ENCODE results near the gene EPAS1. TPM values are rescaled to one million over a fixed set of nuclear protein-coding genes. Genes with fewer than 3 reads are reported as not detected.

The EPAS1 gene
- total and polyA plus RNA-seq, 2 of the 13 experiments (the other 11 are each of a cell fraction or from before 2014, with no cell fraction given), result 47.1 to 182 TPM

DNA sequence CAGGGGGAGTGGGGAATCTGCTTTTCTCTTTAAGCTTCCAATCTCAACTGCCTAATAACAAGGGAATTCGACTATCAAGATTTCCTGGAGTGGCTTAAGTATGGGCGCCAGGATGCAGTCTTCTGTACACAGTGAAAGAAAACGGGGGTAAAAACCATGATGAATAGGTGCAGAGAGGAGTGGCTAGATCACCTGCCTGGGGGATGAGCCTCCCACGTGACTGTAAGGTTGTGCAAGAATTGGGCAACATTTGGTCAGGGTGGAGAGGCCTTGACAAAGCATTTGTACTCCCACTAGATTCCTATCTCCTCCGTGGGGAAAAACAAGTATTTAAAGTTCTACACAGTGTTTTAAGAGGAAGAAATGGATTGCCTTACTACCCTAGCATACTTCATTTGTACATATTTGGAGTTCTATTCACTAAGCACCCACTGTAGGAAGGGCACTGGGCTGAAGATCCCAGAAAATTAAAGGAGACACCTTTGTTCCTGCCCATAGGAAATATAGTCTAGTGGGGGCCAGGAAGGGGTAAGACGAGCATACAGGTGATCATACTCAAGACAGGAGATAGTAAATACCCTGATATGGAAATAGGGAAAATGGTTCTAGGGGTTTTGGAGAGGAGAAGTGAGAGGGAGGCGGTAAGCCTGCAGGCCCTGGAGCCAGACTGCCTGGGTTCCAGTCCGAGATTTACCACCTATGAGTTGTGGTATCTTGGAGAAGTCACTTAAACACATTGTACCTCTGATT, 29.2 kb downstream of the EPAS1 start (continued):
- peak; percentile 74; the same call in 1 of the 2 replicates for TF ChIP-seq KAT7 (CRISPR knock-in tag; IDR thresholded peaks at IDR 0.05; ENCODE audit: borderline replicate concordance)
- TF ChIP-seq ZNF570 (CRISPR knock-in tag; IDR thresholded peaks at IDR 0.05; ENCODE audit: borderline replicate concordance), result no peak
- 0 out of 2 replicates have a peak, but pooled peaks have one; percentile 23 for TF ChIP-seq TAF1 (CRISPR knock-in tag; IDR thresholded peaks at IDR 0.05)
- TF ChIP-seq NFATC3 (CRISPR knock-in tag; IDR thresholded peaks at IDR 0.05), result no peak
- TF ChIP-seq, protein P1, sequence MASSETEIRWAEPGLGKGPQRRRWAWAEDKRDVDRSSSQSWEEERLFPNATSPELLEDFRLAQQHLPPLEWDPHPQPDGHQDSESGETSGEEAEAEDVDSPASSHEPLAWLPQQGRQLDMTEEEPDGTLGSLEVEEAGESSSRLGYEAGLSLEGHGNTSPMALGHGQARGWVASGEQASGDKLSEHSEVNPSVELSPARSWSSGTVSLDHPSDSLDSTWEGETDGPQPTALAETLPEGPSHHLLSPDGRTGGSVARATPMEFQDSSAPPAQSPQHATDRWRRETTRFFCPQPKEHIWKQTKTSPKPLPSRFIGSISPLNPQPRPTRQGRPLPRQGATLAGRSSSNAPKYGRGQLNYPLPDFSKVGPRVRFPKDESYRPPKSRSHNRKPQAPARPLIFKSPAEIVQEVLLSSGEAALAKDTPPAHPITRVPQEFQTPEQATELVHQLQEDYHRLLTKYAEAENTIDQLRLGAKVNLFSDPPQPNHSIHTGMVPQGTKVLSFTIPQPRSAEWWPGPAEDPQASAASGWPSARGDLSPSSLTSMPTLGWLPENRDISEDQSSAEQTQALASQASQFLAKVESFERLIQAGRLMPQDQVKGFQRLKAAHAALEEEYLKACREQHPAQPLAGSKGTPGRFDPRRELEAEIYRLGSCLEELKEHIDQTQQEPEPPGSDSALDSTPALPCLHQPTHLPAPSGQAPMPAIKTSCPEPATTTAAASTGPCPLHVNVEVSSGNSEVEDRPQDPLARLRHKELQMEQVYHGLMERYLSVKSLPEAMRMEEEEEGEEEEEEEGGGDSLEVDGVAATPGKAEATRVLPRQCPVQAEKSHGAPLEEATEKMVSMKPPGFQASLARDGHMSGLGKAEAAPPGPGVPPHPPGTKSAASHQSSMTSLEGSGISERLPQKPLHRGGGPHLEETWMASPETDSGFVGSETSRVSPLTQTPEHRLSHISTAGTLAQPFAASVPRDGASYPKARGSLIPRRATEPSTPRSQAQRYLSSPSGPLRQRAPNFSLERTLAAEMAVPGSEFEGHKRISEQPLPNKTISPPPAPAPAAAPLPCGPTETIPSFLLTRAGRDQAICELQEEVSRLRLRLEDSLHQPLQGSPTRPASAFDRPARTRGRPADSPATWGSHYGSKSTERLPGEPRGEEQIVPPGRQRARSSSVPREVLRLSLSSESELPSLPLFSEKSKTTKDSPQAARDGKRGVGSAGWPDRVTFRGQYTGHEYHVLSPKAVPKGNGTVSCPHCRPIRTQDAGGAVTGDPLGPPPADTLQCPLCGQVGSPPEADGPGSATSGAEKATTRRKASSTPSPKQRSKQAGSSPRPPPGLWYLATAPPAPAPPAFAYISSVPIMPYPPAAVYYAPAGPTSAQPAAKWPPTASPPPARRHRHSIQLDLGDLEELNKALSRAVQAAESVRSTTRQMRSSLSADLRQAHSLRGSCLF (CRISPR knock-in tag; IDR thresholded peaks at IDR 0.05; ENCODE audit: borderline replicate concordance), result no peak
- peak; percentile 94 for TF ChIP-seq BHLHE40 (IDR thresholded peaks at IDR 0.05; ENCODE audit: low read length)
- TF ChIP-seq, protein P2, sequence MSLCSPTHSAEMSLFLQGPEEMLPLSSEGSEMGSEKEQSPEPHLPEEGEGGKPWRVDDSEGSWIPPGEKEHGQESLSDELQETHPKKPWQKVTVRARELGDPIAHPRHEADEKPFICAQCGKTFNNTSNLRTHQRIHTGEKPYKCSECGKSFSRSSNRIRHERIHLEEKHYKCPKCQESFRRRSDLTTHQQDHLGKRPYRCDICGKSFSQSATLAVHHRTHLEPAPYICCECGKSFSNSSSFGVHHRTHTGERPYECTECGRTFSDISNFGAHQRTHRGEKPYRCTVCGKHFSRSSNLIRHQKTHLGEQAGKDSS (CRISPR knock-in tag; IDR thresholded peaks at IDR 0.05; ENCODE audit: borderline replicate concordance, low read depth), result peak; percentile 63; the same call in 1 of the 2 replicates
- TF ChIP-seq, protein P3, sequence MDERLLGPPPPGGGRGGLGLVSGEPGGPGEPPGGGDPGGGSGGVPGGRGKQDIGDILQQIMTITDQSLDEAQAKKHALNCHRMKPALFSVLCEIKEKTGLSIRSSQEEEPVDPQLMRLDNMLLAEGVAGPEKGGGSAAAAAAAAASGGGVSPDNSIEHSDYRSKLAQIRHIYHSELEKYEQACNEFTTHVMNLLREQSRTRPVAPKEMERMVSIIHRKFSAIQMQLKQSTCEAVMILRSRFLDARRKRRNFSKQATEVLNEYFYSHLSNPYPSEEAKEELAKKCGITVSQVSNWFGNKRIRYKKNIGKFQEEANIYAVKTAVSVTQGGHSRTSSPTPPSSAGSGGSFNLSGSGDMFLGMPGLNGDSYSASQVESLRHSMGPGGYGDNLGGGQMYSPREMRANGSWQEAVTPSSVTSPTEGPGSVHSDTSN (CRISPR knock-in tag; IDR thresholded peaks at IDR 0.05), result no peak
- no peak for TF ChIP-seq ZNF143 (CRISPR knock-in tag; IDR thresholded peaks at IDR 0.05)
- no peak for TF ChIP-seq RFX3 (CRISPR knock-in tag; IDR thresholded peaks at IDR 0.05)
- TF ChIP-seq, protein P4, sequence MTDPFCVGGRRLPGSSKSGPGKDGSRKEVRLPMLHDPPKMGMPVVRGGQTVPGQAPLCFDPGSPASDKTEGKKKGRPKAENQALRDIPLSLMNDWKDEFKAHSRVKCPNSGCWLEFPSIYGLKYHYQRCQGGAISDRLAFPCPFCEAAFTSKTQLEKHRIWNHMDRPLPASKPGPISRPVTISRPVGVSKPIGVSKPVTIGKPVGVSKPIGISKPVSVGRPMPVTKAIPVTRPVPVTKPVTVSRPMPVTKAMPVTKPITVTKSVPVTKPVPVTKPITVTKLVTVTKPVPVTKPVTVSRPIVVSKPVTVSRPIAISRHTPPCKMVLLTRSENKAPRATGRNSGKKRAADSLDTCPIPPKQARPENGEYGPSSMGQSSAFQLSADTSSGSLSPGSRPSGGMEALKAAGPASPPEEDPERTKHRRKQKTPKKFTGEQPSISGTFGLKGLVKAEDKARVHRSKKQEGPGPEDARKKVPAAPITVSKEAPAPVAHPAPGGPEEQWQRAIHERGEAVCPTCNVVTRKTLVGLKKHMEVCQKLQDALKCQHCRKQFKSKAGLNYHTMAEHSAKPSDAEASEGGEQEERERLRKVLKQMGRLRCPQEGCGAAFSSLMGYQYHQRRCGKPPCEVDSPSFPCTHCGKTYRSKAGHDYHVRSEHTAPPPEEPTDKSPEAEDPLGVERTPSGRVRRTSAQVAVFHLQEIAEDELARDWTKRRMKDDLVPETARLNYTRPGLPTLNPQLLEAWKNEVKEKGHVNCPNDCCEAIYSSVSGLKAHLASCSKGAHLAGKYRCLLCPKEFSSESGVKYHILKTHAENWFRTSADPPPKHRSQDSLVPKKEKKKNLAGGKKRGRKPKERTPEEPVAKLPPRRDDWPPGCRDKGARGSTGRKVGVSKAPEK (CRISPR knock-in tag; IDR thresholded peaks at IDR 0.05; ENCODE audit: borderline replicate concordance), result peak; percentile 41; the same call in 1 of the 2 replicates
- peak; percentile 53 for TF ChIP-seq PHF5A (CRISPR knock-in tag; IDR thresholded peaks at IDR 0.05; ENCODE audit: low read depth, unreplicated experiment)
- peak; percentile 59 for TF ChIP-seq ASH2L (IDR thresholded peaks at IDR 0.05; ENCODE audit: insufficient read length, low read depth, low read length)
- no peak for TF ChIP-seq HNRNPLL (IDR thresholded peaks at IDR 0.05; ENCODE audit: low read depth, low read length, poor library complexity, severe bottlenecking)
- peak; percentile 77; the same call in 1 of the 2 replicates for TF ChIP-seq RORA (CRISPR knock-in tag; IDR thresholded peaks at IDR 0.05)
- TF ChIP-seq, protein P5, sequence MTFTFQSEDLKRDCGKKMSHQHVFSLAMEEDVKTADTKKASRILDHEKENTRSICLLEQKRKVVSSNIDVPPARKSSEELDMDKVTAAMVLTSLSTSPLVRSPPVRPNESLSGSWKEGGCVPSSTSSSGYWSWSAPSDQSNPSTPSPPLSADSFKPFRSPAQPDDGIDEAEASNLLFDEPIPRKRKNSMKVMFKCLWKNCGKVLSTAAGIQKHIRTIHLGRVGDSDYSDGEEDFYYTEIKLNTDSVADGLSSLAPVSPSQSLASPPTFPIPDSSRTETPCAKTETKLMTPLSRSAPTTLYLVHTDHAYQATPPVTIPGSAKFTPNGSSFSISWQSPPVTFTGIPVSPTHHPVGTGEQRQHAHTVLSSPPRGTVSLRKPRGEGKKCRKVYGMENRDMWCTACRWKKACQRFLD (CRISPR knock-in tag; IDR thresholded peaks at IDR 0.05; ENCODE audit: borderline replicate concordance), result no peak
